H1 (cell line): ENCODE measurements around the gene ATP13A2. TPM values are rescaled to one million over a fixed set of nuclear protein-coding genes. Genes with fewer than 3 reads are reported as not detected.

ENCODE experiments used
- BCL11A ChIP-seq, 2 experiments: IDR thresholded peaks; one replicate each; pipeline ENCODE4 v1.6.1; 2011; ENCODE audit warnings: low read depth in 2 of 2, low read length in 2 of 2, mild to moderate bottlenecking in 2 of 2
- CBX5 ChIP-seq: fragments of 300-800, 300-1000 bp; sonication (generic); IDR thresholded peaks from 2 replicates; pipeline ENCODE4 v1.7.1; 2016; ENCODE audit warnings: antibody characterized with exemption, low read length, low read depth
- EGR1 ChIP-seq: IDR thresholded peaks from 2 replicates; pipeline ENCODE4 v1.6.1; 2011; ENCODE audit warnings: low read depth, low read length, borderline replicate concordance
- RAD21 ChIP-seq, 2 experiments: IDR thresholded peaks in 1 of 2; conservative IDR thresholded peaks in 1 of 2; 2 replicates each; pipeline ENCODE4 v1.6.1; 2011; ENCODE audit warnings: low read depth in 2 of 2, low read length in 2 of 2, improper control_type of control experiment in 1 of 2, inconsistent platforms in 1 of 2, mild to moderate bottlenecking in 1 of 2, moderate library complexity in 1 of 2
- SRF ChIP-seq: IDR thresholded peaks from 2 replicates; pipeline ENCODE4 v1.6.1; 2011; ENCODE audit warnings: mild to moderate bottlenecking, low read depth, low read length, moderate library complexity
- TAF1 ChIP-seq: IDR thresholded peaks from 2 replicates; pipeline ENCODE4 v1.6.1; 2011; ENCODE audit warnings: mild to moderate bottlenecking, low read depth, low read length
- TEAD4 ChIP-seq: IDR thresholded peaks from 2 replicates; pipeline ENCODE4 v1.6.1; 2012; ENCODE audit warnings: low read depth, low read length, inconsistent platforms, mixed read lengths
- ZNF274 ChIP-seq: IDR thresholded peaks from 2 replicates; pipeline ENCODE4 v1.7.0; 2012; ENCODE audit warnings: low read length, borderline replicate concordance; ENCODE audit errors: extremely low read depth
- polyA plus RNA-seq, 7 experiments: library from polyadenylated mRNA; depleted of rRNA in 3 of 7; stranded (reverse) in 5 of 7; unstranded in 2 of 7; fragments of >200 nt in 5 of 7; fragments of 200-250 nt in 2 of 7; gene quantifications; 1 replicate in 5 of 7; 2 replicates in 1 of 7; 4 replicates in 1 of 7; pipeline versions ENCODE4 v1.2.1 to v1.2.3, GENCODE V29; 2011 to 2013; ENCODE audit warnings: missing spikeins in 2 of 7, mixed read lengths in 2 of 7
- total RNA-seq: library from RNA; stranded (reverse); fragmentation: NEBNext Ultra II Directional; extraction: Animal tissue kit (Norgen Biotek cat#: 25700); gene quantifications from 2 replicates; pipeline ENCODE4 v1.2.1, GENCODE V29; 2021

The ATP13A2 gene
- total and polyA plus RNA-seq, 2 of the 8 experiments (the other 6 are each of a cell fraction or from before 2014, with no cell fraction given) = 82.1 to 83.6 TPM

GRCh38 chr1:17001760-17002523 lies 9.8 kb downstream of the ATP13A2 start (continued):
- TF ChIP-seq RAD21 (IDR thresholded peaks at IDR 0.05 in 1 of 2, conservative IDR thresholded peaks at IDR 0.05 in 1 of 2; ENCODE audit: low read depth in 2 of 2, low read length in 2 of 2) (no peak), CBX5 (no peak), EGR1 (no peak), ZNF274 (no peak), TAF1 (no peak), BCL11A (IDR thresholded peaks at IDR 0.05; ENCODE audit: low read depth in 2 of 2, low read length in 2 of 2) (no peak), TEAD4 (no peak), SRF (no peak)
